Common myeloid progenitor, CD34-positive (primary cell): ENCODE results near the gene CDH13.

Experiments used
- CTCF ChIA-PET: fragments of 350-600 bp; sonication (Branson Sonifier 250); formaldehyde crosslinking; loops from one replicate; lab custom pipeline; 2021; ENCODE audit warnings: antibody characterized with exemption; lab: Charles Lee
- POLR2A ChIA-PET: fragments of 350-600 bp; sonication (Branson Sonifier 250); formaldehyde crosslinking; loops from one replicate; lab custom pipeline; 2021; ENCODE audit warnings: antibody characterized with exemption; lab: Charles Lee
- DNase-seq, 3 donors: peaks; one replicate each; pipeline versions ENCODE4 v3.0.0 to v3.0.0-alpha.2; 2013
- H3K27ac ChIP-seq, 2 experiments: 1 replicate in 1 of 2; 2 replicates in 1 of 2; pipeline ENCODE4 v1.7.0; 2013; ENCODE audit warnings: inconsistent platforms in 2 of 2, low read length in 2 of 2, mild to moderate bottlenecking in 2 of 2, low read depth in 1 of 2, moderate library complexity in 1 of 2; ENCODE audit not compliant: severe bottlenecking in 2 of 2, insufficient read depth in 1 of 2, poor library complexity in 1 of 2
- H3K27me3 ChIP-seq, 5 experiments: replicated peaks in 2 of 5; 1 replicate in 3 of 5; 2 replicates in 2 of 5; pipeline versions ENCODE4 v1.6.1 to v1.7.0; 2013; ENCODE audit warnings: low read length in 4 of 5, mild to moderate bottlenecking in 2 of 5, moderate library complexity in 2 of 5, inconsistent platforms in 1 of 5; ENCODE audit not compliant: insufficient read depth in 5 of 5, control insufficient read depth in 4 of 5
- H3K36me3 ChIP-seq, 4 experiments: 1 replicate in 2 of 4; 2 replicates in 2 of 4; pipeline versions ENCODE4 v1.6.1 to v1.7.0; 2013; ENCODE audit warnings: low read length in 3 of 4, control low read depth in 1 of 4, mild to moderate bottlenecking in 1 of 4; ENCODE audit not compliant: control insufficient read depth in 4 of 4, insufficient read depth in 4 of 4
- H3K4me1 ChIP-seq, 4 experiments: 1 replicate in 3 of 4; 2 replicates in 1 of 4; pipeline versions ENCODE4 v1.6.1 to v1.7.1; 2013; ENCODE audit warnings: low read length in 3 of 4, mild to moderate bottlenecking in 3 of 4, control low read depth in 1 of 4, inconsistent platforms in 1 of 4, moderate library complexity in 1 of 4; ENCODE audit not compliant: control insufficient read depth in 4 of 4, insufficient read depth in 4 of 4; ENCODE audit errors: control extremely low read depth in 1 of 4
- H3K4me3 ChIP-seq, 7 experiments: 1 replicate in 4 of 7; 2 replicates in 3 of 7; pipeline versions ENCODE4 v1.5.1 to v1.7.0; 2013; ENCODE audit warnings: mild to moderate bottlenecking in 7 of 7, low read length in 6 of 7, moderate library complexity in 6 of 7, inconsistent platforms in 2 of 7, low read depth in 2 of 7, control low read depth in 1 of 7; ENCODE audit not compliant: insufficient read depth in 4 of 7, control insufficient read depth in 1 of 7; ENCODE audit errors: extremely low read depth in 1 of 7
- H3K9me3 ChIP-seq, 5 experiments: 1 replicate in 4 of 5; 2 replicates in 1 of 5; pipeline versions ENCODE4 v1.6.1 to v1.7.1; 2013; ENCODE audit warnings: low read length in 4 of 5, mild to moderate bottlenecking in 2 of 5, inconsistent platforms in 1 of 5, low read depth in 1 of 5, moderate library complexity in 1 of 5; ENCODE audit not compliant: control insufficient read depth in 4 of 5, insufficient read depth in 2 of 5; ENCODE audit errors: control extremely low read depth in 1 of 5
- WGBS: methylation state at CpG from one replicate; pipeline ENCODE4 v1.1.5; 2013; ENCODE audit not compliant: insufficient coverage; 5-methylcytosine and 5-hydroxymethylcytosine counted together

The CDH13 gene

DNA sequence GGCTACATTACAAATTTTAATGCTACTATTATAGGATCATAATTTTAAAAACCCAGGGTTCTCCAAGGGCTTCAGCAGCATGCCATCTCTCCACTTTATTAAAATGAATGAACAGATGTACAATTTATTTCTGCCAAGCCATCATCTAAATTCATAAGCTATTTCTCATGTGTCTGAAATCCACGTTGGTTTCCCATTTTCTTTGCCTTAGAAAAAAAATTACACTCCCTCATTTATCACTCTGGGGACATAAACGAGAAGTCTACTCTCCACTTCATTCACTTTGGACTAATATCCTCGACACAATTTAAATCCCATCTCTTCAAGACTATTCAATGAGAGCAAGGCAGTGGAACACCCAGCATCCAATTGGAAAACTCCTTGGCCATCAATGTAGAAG is 1002.7 kb downstream of the CDH13 start:
- 96% methylated on average over 3 of the region's 3 CpGs for WGBS
- POLR2A ChIA-PET: no interaction called here
- H3K4me3 ChIP-seq: no peak overlapping the region
- no peak overlapping the region for H3K27ac ChIP-seq
- no peak for DNase-seq
- H3K4me1 ChIP-seq: no peaks in the 10 kb centered on the region
- no peaks in the 10 kb centered on the region for H3K9me3 ChIP-seq
- CTCF ChIA-PET: no interaction called here
- H3K27me3 ChIP-seq: peaks cover 0 to 6% (median 3%) of the 10 kb centered on the region in 5 experiments
- H3K36me3 ChIP-seq: no peaks in the 10 kb centered on the region

DNA sequence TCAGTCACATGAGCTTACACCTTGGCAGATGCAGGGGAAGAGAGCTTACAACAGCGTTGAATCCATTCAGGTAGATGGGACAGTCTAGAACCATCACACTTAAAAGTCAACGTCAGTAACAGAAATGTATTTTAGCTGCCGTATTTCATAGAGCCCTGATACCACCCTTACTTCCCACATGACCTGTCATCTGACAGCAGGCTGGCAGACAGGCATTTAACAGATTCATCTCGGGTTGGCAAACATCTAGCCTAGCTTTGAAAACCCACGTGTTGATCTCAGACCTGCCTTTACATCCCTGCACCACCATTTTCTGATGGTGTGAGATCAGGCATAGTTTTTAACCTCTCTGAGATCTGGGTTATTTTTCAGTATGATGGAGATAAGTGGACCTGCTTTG is 1003.1 kb downstream of the CDH13 start:
- Histone ChIP-seq H3K27me3 (peaks cover 0 to 5% (median 3%) of the 10 kb centered on the region in 5 experiments), H3K36me3 (no peaks in the 10 kb centered on the region), H3K4me3 (no peak overlapping the region), H3K9me3 (no peaks in the 10 kb centered on the region), H3K4me1 (no peaks in the 10 kb centered on the region), H3K27ac (no peak overlapping the region)
- CTCF ChIA-PET: no interaction called here
- POLR2A ChIA-PET: no interaction called here
- WGBS: 83% methylated on average over 2 of the region's 5 CpGs
- DNase-seq: no peak

DNA sequence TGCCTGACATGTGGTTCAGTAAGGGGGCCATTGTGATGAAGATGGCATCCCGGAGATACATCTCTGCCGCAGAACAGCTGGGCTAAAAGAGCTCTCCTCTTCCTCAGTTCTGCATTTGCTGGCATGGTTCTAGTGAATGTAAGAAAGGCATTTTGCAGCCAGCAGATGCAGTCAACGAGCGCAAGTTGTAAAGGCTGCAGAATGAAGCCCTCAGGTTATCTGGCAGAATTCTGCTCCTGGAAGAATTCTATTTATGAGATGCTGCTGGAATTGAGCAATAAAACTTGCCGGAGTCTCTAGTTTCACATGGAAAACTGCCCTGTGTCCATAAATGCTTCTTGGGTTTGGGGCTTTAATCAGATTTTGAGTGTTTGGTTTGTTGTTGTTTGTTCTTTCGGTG is 1004.2 kb downstream of the CDH13 start:
- Histone ChIP-seq H3K36me3 (no peaks in the 10 kb centered on the region), H3K27me3 (peaks cover 0 to 5% (median 3%) of the 10 kb centered on the region in 5 experiments), H3K4me1 (no peaks in the 10 kb centered on the region), H3K4me3 (no peak overlapping the region), H3K9me3 (no peaks in the 10 kb centered on the region), H3K27ac (no peak overlapping the region)
- 94% methylated on average over 4 of the region's 6 CpGs for WGBS
- CTCF ChIA-PET: no interaction called here
- POLR2A ChIA-PET: no interaction called here
- DNase-seq: no peak

DNA sequence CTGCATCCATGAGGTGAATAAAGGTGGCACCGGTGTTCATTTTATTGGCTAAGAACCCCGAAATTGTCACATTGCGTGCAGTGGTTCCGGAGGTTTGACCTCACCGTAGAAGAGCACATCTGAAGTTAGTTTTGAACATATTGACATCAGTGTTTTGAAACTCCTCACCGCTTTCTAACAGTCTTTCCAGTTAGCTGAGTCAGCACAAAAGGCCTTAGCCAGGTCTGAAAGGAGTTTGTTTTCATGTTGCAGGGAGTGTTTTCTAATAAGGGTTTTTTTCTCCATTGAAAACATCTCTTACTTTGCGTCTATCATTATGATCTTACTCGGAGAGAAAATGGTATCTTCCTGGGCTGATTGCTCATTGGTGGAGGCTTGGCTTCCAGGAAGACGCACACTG is 1006.5 kb downstream of the CDH13 start:
- Histone ChIP-seq H3K27ac (no peak overlapping the region), H3K4me3 (no peak overlapping the region), H3K9me3 (no peaks in the 10 kb centered on the region), H3K36me3 (no peaks in the 10 kb centered on the region), H3K27me3 (peaks cover 0 to 5% (median 3%) of the 10 kb centered on the region in 5 experiments), H3K4me1 (no peaks in the 10 kb centered on the region)
- CTCF ChIA-PET: no interaction called here
- POLR2A ChIA-PET: no interaction called here
- WGBS: 92% methylated on average over 9 of the region's 9 CpGs
- DNase-seq: no peak

DNA sequence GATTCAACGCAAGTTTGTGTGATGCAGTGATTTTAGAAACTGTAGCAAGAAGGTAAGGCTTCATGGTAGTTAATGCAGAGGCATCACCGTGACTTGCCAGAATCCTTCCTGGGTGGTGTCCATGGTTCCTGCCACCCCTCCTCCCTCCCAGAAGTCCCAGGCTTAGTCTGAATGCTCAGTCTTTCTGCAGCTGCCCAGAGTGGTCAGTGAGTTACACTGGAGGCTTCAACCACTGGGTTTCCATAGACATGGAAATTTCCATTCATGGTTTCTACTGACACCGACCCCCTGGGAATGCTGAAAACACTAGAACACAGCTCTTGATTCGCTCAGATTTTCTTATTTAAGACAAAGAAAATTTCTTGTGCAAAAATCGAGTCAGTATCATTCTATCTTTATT is 1021.6 kb downstream of the CDH13 start:
- peaks cover 0 to 20% (median 2%) of the 10 kb centered on the region in 5 experiments for H3K27me3 ChIP-seq
- POLR2A ChIA-PET: no interaction called here
- H3K27ac ChIP-seq: no peak overlapping the region
- no peaks in the 10 kb centered on the region for H3K9me3 ChIP-seq
- 60% methylated on average over 4 of the region's 5 CpGs for WGBS
- no peak for DNase-seq
- CTCF ChIA-PET: no interaction called here
- H3K4me3 ChIP-seq: no peak overlapping the region
- H3K4me1 ChIP-seq: peaks cover 0 to 2% (median 0%) of the 10 kb centered on the region in 4 experiments
- no peaks in the 10 kb centered on the region for H3K36me3 ChIP-seq

DNA sequence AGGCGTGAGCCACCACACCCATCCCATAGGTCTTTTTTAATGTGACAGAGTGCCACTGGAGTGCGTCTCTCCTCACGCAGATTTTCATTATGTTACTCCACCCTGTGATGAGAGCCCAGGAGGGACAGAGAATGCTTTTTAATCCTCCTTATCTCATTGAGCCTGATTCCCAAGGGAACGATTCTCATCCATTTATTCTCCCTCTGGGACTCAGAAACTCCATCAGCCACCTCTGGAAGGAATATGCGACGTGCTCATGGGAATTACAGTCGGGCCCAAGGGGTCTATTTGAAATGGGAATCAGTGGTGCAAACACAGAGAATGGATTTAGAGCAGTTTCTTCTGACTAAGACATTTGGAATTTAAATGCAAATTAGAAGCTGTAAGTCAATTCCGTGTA is 1025.1 kb downstream of the CDH13 start:
- Histone ChIP-seq H3K4me3 (no peak overlapping the region), H3K36me3 (no peaks in the 10 kb centered on the region), H3K9me3 (no peaks in the 10 kb centered on the region), H3K27me3 (peaks cover 0 to 16% (median 2%) of the 10 kb centered on the region in 5 experiments), H3K4me1 (no peaks in the 10 kb centered on the region), H3K27ac (no peak overlapping the region)
- POLR2A ChIA-PET: no interaction called here
- no peak for DNase-seq
- CTCF ChIA-PET: no interaction called here
- WGBS: 92% methylated on average over 8 of the region's 8 CpGs

DNA sequence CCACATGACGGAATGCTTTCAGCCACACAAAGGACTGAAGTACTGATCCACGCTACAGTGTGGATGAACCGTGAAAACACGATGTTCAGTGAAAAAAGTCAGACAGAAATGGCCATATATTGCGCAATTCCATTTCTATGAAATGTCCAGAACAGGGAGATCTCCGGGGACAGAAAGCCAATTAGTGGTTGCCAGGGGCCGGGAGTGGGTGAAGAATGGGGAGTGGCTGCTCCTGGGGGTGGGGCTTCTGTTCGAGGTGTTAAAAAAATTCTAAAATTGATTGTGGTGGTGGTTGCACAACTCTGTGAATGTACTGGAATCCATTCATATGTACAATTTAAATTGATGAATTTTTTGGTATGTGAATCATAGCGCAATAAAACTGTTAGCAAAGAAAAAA is 1026.2 kb downstream of the CDH13 start:
- 90% methylated on average over 8 of the region's 9 CpGs for WGBS
- ChIA-PET POLR2A (no interaction called here), CTCF (no interaction called here)
- Histone ChIP-seq H3K4me3 (no peak overlapping the region), H3K4me1 (no peaks in the 10 kb centered on the region), H3K27me3 (peaks cover 0 to 16% (median 2%) of the 10 kb centered on the region in 5 experiments), H3K9me3 (peaks cover 0 to 2% (median 0%) of the 10 kb centered on the region in 5 experiments), H3K36me3 (no peaks in the 10 kb centered on the region), H3K27ac (no peak overlapping the region)
- no peak for DNase-seq
